GOT3 (cell line): ENCODE results near the gene IDI1.
A peak's percentile ranks its signal among the peaks of the same experiment; 100 is the strongest.
"Not testable (repeated sequence)": the region's sequence is repeated elsewhere in the genome, so short reads cannot be mapped to it uniquely, and the experiment has no call there.

Experiments
- DNase-seq: peaks from one replicate; lab custom pipeline; 2025; ENCODE audit warnings: mixed read lengths; lab: John Stamatoyannopoulos, UW

The IDI1 gene

DNA sequence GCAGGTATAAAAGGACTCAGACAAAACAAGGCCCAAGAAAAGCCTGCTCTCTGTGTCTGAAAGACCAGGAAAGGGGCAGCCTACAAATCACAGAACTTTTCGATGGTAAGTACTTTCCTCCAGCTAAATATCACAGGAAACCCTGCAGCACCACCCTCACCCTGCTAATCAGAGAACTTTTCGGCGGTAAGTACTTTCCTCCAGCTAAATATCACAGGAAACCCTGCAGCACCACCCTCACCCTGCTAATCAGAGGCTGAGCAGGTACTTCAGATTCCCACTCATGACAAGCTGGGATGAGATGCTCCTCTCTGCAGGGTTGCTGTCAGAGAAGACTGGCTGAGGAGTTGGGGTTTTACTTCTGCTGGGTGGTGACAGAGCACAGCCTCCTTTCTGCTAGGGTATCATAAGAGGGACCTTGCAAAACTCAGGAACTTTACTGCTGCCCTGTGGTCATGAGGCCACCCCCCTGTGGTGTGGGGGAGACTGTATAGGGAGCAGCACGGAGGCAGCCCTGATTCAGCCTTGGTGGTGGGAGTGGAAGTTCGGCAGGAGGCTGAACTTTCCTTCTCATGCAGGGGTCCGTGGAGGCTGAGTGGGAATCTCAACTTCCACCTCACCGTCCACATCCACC, 14.4 kb upstream of the IDI1 start:
- no peak for DNase-seq

- no peak for DNase-seq
Observed at GRCh38 chr10:1061930-1062774, 13.2 kb upstream of the IDI1 start.

DNA sequence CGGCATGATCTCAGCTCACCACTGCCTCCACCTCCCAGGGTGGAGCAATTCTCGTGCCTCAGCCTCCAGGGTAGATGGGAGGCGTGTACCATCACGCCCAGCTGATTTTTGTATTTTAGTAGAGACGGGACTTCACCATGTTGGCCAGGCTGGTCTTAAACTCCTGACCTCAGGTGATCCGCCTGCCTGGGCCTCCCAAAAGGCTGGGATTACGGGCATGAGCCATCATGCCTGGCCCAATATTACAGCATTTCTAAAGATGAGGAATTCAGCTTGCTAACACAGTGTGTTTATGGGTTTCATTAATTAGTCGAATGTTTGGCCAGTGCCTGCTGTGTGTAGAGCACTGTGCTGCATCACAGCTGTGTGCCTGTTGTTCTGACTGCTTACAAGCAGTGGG, 11.0 kb upstream of the IDI1 start:
- no peak for DNase-seq

- no peak for DNase-seq
Observed at GRCh38 chr10:1058017-1058416, 9.1 kb upstream of the IDI1 start.

DNA sequence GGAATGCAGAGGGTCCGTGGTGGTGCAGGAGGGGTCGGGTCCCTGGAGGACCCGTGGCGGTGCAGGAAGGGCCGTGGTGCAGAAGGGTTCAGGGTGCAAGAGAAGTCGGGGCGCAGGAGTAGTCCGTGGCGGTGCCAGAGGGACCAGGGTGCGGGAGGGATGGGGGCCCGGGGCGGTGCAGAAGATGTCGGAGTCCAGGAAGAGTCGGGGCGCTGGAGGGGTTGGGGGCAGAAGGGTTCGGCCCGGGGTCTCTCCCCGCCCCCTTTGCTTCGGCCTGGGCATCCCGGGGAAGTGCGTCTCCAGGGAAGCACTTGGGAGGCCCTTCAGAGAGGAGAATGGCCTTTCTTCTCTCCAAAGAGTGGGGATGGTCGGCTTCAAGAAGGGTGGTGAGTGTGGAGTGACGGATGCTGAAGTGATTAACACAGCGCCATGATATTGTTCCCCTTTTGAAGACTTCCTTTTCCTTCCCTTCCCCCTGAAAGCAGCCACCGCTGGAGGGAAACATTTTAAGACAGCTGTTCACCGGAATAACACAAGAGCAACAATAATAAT, 8.3 kb upstream of the IDI1 start:
- DNase-seq: no peak

DNA sequence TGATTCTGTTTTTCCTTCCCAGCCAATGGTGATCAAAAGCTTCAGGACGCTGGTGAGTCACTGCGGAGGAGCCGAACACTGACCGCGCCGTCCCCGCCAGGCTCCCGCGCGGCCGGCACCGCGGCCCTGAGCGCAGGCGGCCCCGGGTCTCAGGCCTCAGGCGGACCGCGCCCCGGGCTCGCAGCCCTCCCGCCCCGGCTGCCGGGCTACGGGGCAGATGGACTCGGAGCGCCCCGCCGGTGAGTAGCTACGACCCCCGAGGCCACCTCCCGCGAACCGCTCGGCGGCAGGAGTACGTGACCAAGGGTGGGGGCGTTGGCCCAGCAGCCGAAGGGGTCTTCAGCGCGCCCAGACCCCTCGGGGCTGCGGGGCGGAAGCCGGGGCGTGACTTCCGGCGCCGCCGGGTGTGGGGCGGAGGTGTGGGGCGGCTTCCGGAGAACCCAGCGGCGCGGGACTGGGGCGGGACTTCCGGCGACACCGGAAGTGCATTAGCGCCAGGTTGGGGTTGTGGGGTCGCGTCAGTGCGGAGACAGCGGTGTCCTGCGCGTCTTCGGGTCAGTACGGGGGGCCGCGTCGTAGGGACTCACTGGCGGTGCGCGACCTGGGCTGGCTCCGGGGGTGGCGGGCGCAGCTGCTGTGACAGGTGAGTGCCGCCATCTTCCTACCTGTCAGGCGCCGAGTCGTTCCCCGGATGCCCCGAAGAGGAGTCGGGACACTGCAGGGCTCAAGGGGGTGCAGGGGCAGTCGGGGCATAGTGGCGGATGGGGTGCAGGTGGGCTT, 7.6 kb upstream of the IDI1 start, which contains the start of gene WDR37:
Gene WDR37 (plus strand): TSS at position 60 of the 780 bp plus-strand sequence. CDS start 15,771 bp downstream, outside the sequence.
- peak; percentile 59 for DNase-seq

DNA sequence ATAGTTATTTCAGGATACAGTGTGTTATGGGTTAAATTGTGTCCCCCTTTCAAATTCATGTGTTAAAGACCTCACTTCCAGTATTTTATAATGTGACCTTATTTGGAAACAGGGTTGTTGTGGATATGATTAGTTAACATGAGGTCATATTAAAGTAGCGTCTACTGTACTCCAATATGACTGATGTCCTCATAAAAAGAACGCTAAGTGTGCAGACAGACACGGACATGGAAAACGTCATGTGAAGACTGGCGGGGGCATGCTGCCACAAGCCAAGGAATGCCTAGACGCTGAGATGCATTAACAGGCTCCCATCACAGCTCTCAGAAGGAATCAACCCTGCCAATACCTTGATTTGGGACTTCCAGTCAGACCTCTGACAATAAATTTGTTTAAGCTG, 5.8 kb upstream of the IDI1 start:
- DNase-seq: no peak

DNA sequence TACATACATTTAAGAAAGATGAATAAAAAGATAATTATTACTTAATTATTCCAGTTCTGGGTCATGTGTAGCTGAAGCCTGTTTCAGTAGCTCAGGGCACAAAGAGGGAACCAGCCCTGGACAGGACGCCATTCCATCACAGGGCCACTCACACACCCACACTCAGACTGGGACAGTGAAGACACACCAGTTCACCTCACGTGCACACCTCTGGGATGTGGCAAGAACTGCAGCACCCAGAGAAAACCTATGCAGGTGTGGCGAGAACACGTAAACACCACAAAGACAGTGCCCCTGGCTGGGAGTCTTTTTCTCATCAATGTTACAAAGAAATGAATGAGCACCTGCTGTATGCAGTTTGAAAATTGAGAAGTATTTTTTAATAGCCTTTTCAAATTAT, 1.6 kb upstream of the IDI1 start:
- DNase-seq: no peak

GRCh38 chr10:1050145-1050544, 1.2 kb upstream of the IDI1 start:
- DNase-seq: no peak

GRCh38 chr10:1049425-1049958, 573 bp upstream of the IDI1 start:
- no peak for DNase-seq

- DNase-seq: no peak
Observed at GRCh38 chr10:1048349-1048731, 579 bp downstream of the IDI1 start.

DNA sequence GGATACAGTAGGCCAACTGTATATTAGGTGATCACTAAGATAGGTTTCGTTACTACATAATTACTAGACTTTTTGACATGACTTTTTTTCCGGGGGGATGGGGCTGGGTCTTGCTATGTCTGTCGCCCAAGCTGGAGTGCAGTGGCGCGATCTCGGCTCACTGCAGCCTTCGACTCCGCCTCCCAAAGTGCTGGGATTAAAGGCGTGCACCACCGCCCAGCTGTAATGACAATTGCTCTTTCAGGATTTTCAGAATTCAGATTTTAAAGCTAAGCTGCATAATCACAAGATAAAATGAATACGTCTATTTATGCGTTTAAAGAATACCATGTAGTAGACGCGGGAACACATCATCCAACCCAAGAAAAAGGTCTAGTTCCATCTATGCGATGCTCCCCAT, 982 bp downstream of the IDI1 start:
- no peak for DNase-seq

- no peak for DNase-seq
Observed at GRCh38 chr10:1045415-1045814, 3.5 kb downstream of the IDI1 start.

DNA sequence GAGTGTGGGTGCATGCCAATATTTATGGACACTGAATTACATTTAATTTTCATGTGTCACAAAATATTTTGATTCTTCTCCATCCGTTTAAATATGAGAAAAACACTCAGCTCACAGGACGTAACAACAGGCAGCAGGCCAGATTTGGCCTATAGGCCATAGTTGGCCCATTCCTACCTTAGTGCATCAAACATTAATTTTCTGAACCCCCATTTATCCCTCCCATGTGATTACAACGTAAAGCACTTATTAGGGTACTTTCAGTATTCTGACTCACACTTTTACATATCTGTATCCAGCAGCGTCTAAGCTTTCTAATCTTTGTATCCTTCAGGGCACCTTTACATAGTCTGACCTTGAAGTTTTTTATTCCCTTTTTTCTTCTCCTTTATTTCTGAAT, 4.0 kb downstream of the IDI1 start:
- DNase-seq: no peak

DNA sequence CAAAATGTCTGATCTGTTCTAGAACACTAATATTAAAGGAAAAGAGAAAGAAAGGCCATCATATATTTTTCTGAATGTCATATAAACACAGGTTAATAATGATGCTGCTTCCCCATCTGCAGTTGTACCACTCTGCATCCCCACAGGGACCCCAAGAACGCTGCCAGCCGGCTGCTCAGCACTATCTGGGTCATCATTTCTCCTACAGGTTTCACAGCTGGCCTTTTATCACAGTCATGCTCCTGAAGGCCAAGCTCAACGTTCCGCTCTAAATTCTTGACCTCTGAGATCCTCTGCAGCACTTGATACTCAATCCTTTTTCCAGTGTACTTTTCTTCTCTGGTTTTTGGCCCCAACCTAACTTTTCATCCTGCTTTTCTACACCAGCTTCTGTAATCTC, 4.8 kb downstream of the IDI1 start:
- DNase-seq: no peak

- no peak for DNase-seq
Observed at GRCh38 chr10:1043532-1043995, 5.4 kb downstream of the IDI1 start.

DNA sequence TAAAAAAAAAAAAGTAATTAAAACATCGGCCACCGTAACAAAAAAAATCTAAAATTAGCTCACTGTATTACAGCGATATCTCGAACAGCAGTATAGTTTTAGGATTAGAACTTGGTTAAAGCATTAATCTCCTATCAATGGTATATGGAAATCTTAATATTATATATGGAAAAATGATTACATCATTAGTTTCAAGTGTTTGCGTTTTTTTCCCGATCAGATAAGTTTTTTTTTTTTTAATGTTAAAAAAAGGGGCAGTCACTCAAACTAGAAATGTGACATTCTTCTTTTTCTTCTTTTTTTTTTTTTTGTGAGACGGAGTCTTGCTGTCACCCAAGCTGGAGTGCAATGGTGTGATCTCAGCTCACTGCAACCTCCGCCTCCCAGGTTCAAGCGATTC, 7.4 kb downstream of the IDI1 start:
- no peak for DNase-seq

GRCh38 chr10:1040133-1040532, 8.8 kb downstream of the IDI1 start:
- DNase-seq: no peak

GRCh38 chr10:1038769-1039168, 10.2 kb downstream of the IDI1 start:
- DNase-seq: not testable (repeated sequence)

GRCh38 chr10:1037098-1037497, 11.8 kb downstream of the IDI1 start:
- no peak for DNase-seq

DNA sequence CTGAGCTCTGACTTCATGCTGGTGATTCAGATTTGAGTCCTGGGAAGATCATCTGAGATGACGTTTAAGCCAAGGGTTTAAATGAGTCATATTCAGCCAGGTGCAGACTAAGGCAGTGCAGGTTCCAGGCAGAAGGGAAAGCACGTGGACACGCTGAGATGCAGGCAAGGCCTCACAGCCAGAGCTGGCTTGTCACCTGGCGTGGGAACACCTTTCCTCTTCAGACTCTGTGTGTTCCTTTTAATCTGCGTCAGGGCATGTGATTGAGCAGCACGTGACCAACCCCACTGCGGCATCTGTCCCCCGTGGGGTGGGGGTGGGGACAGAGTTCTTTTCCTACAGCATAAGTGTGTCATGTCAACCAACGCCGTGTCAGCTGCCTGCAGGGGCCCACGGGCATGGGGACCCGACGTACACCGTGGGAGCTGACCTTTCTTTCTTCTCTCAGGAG, 12.6 kb downstream of the IDI1 start:
- DNase-seq: no peak

GRCh38 chr10:1035201-1035600, 13.7 kb downstream of the IDI1 start:
- no peak for DNase-seq
